RWPE2 (cell line): Measurements from ENCODE around the gene SCNM1.
"Not testable (repeated sequence)": the region's sequence is repeated elsewhere in the genome, so short reads cannot be mapped to it uniquely, and the experiment has no call there.

Source experiments
- ATAC-seq: fragments of 200-7000 bp; cut with Tn5 transposase; 3 replicates; pipeline ENCODE4 v1.9.1; 2021; ENCODE audit warnings: low read depth
- DNase-seq: peaks from one replicate; pipeline ENCODE4 v3.0.0-alpha.2; 2020; ENCODE audit warnings: low spot score
- H3K27ac ChIP-seq: fragments of 450-650 bp; 2 replicates; pipeline ENCODE4 v1.5.1; 2017; ENCODE audit warnings: mild to moderate bottlenecking; ENCODE audit not compliant: poor library complexity, severe bottlenecking
- H3K27me3 ChIP-seq: fragments of 250-450 bp; sonication (Bioruptor Pico); 2 replicates; pipeline ENCODE4 v1.5.1; 2021; ENCODE audit warnings: mild to moderate bottlenecking, moderate library complexity; ENCODE audit not compliant: insufficient read depth, poor library complexity, severe bottlenecking
- H3K36me3 ChIP-seq: fragments of 250-450 bp; sonication (Bioruptor Pico); 2 replicates; pipeline ENCODE4 v1.5.1; 2020; ENCODE audit warnings: low read depth, mild to moderate bottlenecking, moderate library complexity
- H3K4me1 ChIP-seq: fragments of 250-450 bp; sonication (Bioruptor Pico); 2 replicates; pipeline ENCODE4 v1.5.1; 2021; ENCODE audit warnings: mild to moderate bottlenecking, moderate library complexity; ENCODE audit not compliant: insufficient read depth, poor library complexity, severe bottlenecking
- H3K4me3 ChIP-seq: fragments of 250-450 bp; sonication (Bioruptor Pico); 2 replicates; pipeline ENCODE4 v1.5.1; 2021; ENCODE audit warnings: mild to moderate bottlenecking, moderate library complexity; ENCODE audit not compliant: severe bottlenecking
- H3K9me3 ChIP-seq: fragments of 250-450 bp; sonication (Bioruptor Pico); 2 replicates; pipeline ENCODE4 v1.5.1; 2021; ENCODE audit warnings: mild to moderate bottlenecking, moderate library complexity; ENCODE audit not compliant: severe bottlenecking
- CTCF ChIP-seq: fragments of 450-650 bp; IDR thresholded peaks from one replicate; pipeline ENCODE4 v1.5.1; 2017; ENCODE audit warnings: mild to moderate bottlenecking, moderate library complexity; ENCODE audit not compliant: poor library complexity, severe bottlenecking

SCNM1 gene

DNA sequence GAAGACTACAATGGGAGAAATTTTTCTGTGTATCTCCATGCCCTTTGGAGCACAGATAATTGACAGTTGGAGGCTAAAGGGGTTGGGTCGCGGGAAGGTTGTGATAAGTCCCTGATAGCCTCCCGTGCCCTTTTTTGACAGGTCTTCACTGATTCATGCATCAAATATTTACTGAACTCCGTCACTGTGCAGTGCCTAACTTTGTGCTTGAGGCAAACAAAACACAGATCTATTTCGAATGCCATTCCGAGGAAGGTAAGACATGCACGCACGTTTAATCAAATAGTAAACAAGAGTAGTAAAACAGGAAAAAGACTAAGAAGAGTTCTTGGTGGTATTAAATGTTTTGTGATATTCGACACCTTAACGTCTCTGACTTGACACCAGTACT is 31.9 kb downstream of the SCNM1 start:
- TF ChIP-seq CTCF, result no peak
- no peak for DNase-seq
- peak overlapping the region; percentile 81 for H3K4me3 ChIP-seq
- ATAC-seq, result no peak
- H3K27me3 ChIP-seq, result no peaks in the 10 kb centered on the region
- H3K9me3 ChIP-seq, result no peaks in the 10 kb centered on the region
- peaks cover 28% of the 10 kb centered on the region for H3K4me1 ChIP-seq
- peaks cover 30% of the 10 kb centered on the region for H3K36me3 ChIP-seq
- peak overlapping the region; percentile 96 for H3K27ac ChIP-seq

GRCh38 chr1:151198254-151199127 is 32.5 kb downstream of the SCNM1 start, which contains the start of gene PIP5K1A:
Gene PIP5K1A, plus strand, starts transcription at chr1:151198552. Its CDS starts 445 bp downstream, at chr1:151198997.
- H3K36me3 ChIP-seq, result peaks cover 31% of the 10 kb centered on the region
- peak; percentile 52 for ATAC-seq
- peaks cover 28% of the 10 kb centered on the region for H3K4me1 ChIP-seq
- DNase-seq, result peak; percentile 97
- H3K27me3 ChIP-seq, result no peaks in the 10 kb centered on the region
- TF ChIP-seq CTCF, result no peak
- H3K27ac ChIP-seq, result peak within 1 kb of the TSS; percentile 96
- no peaks in the 10 kb centered on the region for H3K9me3 ChIP-seq
- H3K4me3 ChIP-seq, result peak within 1 kb of the TSS; percentile 81

DNA sequence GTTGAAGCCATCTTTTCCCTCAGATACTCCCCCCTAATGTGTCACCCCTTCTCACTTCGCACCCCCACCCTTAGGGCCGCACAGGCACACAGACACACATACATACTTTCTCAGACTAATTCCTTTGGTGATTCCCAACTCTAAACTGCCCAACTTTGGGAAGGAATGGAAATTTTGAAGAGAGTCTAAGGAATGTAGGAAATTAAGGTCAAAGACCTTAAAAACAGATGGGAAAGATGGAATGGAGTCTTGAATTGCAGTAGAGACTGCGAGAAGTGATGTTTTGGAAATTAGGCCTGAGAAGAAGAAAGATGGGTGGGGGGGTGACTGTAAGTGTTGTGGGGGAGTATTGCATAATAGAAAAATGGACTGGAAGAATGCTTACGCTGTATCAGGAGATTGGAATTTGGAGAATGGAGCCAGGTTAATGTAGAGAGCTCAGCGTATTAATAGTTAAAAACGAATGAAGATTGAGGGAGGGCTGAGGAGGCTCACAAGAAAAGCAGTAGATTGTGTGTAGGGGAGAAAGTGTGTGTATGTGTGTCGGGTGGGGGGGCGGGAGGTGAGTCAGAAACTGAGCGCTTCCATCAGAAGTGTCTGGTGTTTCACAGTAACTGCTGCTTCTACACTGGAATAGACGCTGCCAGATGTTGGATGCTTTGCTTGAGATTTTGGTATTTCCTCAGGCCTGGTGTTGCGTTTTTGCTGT is 34.1 kb downstream of the SCNM1 start:
- Histone ChIP-seq H3K4me3 (peak overlapping the region; percentile 81), H3K27me3 (no peaks in the 10 kb centered on the region), H3K36me3 (peaks cover 46% of the 10 kb centered on the region), H3K9me3 (no peaks in the 10 kb centered on the region), H3K27ac (peak overlapping the region; percentile 96), H3K4me1 (peaks cover 28% of the 10 kb centered on the region)
- no peak for DNase-seq
- no peak for TF ChIP-seq CTCF
- ATAC-seq, result peak; percentile 64

DNA sequence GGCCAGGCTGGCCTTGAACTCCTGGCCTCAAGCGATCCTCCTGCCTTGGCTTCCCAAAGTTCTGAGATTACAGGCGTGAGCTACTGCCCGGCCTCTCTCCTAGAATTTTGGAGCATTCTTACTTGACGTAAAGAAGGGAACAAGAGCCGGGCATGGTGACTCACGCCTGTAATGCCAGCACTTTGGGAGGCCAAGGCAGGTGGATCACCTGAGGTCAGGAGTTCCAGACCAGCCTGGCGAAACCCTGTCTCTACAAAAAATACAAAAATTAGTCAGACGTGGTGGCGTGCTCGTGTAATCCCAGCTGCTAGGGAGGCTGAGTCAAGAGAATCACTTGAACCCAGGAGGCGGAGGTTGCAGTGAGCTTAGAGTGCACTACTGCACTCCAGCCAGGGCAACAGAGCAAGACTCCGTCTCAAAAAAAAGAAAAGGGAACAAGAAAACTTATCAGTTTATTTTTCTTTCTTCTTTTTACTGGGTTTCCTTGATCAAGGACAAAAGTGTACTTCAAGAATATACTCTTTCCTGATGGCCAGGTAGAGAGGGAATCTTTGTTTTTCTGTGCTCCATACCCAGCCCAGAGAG is 39.5 kb downstream of the SCNM1 start:
- H3K9me3 ChIP-seq, DNase-seq, H3K27me3 ChIP-seq, H3K4me3 ChIP-seq, ATAC-seq, H3K27ac ChIP-seq: not testable (repeated sequence)
- Histone ChIP-seq H3K36me3 (peaks cover 95% of the 10 kb centered on the region), H3K4me1 (peaks cover 19% of the 10 kb centered on the region)

DNA sequence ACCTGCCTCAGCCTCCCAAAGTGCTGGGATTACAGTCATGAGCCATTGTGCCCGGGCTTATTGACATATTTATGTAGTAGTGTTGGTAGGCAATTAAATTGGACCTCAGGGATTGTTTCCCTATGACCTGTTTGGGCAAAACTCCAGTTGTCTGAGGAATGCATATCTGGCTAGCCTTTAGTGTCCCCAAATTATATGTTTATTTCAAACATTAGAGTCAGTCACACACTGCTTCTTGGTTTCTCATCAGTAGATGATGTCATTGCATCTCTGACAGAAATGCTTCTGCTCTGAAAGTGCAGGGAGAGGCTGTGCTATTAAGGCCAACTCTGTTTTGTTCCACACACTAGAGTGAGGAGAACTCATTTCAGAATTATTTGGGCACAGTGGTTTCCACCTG is 44.9 kb downstream of the SCNM1 start:
- Histone ChIP-seq H3K27me3 (no peaks in the 10 kb centered on the region), H3K27ac (no peak overlapping the region), H3K4me1 (peaks cover 7% of the 10 kb centered on the region), H3K9me3 (no peaks in the 10 kb centered on the region), H3K36me3 (peaks cover 92% of the 10 kb centered on the region), H3K4me3 (no peak overlapping the region)
- ATAC-seq, result no peak; the same call in 2 of the 3 replicates
- TF ChIP-seq CTCF, result no peak
- DNase-seq, result no peak
